GM12801 (cell line): ENCODE results near the gene POMT2.

Experiments
- TF ChIP-seq, protein P1 (sequence below): IDR thresholded peaks from one replicate; pipeline ENCODE4 v1.5.1; 2011; ENCODE audit warnings: control low read depth; ENCODE audit not compliant: insufficient read length; ENCODE audit errors: extremely low read depth

POMT2 gene

GRCh38 chr14:77236814-77237213 is 83.9 kb downstream of the POMT2 start:
- TF ChIP-seq, protein P1, sequence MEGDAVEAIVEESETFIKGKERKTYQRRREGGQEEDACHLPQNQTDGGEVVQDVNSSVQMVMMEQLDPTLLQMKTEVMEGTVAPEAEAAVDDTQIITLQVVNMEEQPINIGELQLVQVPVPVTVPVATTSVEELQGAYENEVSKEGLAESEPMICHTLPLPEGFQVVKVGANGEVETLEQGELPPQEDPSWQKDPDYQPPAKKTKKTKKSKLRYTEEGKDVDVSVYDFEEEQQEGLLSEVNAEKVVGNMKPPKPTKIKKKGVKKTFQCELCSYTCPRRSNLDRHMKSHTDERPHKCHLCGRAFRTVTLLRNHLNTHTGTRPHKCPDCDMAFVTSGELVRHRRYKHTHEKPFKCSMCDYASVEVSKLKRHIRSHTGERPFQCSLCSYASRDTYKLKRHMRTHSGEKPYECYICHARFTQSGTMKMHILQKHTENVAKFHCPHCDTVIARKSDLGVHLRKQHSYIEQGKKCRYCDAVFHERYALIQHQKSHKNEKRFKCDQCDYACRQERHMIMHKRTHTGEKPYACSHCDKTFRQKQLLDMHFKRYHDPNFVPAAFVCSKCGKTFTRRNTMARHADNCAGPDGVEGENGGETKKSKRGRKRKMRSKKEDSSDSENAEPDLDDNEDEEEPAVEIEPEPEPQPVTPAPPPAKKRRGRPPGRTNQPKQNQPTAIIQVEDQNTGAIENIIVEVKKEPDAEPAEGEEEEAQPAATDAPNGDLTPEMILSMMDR = no peak

GRCh38 chr14:77231721-77232120 is 89.0 kb downstream of the POMT2 start:
- TF ChIP-seq, protein P1 = no peak

GRCh38 chr14:77230914-77231313 is 89.8 kb downstream of the POMT2 start:
- TF ChIP-seq, protein P1 = no peak

GRCh38 chr14:77228056-77228455 is 92.6 kb downstream of the POMT2 start:
- TF ChIP-seq, protein P1 = no peak

DNA sequence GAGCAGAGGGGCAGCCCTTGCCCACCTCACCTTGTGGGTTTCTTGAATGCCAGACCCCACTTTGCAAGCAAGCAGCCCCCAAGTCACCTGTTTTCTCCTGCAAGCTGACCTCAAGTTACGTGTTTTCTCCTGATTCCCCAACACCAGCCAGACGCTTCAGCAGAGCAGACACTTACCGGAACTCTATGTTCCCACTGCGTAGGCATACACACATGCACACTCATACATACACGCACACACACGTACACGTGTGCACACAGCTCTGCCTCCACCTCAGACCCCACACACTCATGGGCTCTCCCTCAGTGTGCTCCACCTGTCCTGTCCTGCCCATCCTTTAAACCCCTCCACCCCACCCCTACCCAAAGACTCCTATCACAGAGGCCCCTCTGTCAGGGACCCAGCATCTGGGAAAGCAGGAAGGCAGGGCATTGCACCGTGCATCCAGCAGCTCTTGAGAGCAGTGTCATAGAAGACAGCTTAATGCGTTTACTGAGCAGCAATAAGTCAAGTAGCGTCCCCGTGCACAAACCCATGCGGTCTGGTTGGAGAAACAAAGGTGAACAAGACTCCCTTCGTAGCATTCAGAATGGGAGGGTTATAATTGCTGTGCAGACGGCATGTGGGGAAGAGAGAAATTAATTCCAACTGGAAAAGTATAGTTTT is 94.7 kb downstream of the POMT2 start:
- TF ChIP-seq, protein P1 = no peak

- TF ChIP-seq, protein P1 = no peak
Measured at GRCh38 chr14:77225254-77225653, 95.4 kb downstream of the POMT2 start.
